NCI-H510A (cell line): ENCODE measurements around the gene EPB42.
"Not testable (repeated sequence)": the region's sequence is repeated elsewhere in the genome, so short reads cannot be mapped to it uniquely, and the experiment has no call there.

Source experiments
- DNase-seq: peaks from one replicate; lab custom pipeline; 2025; lab: John Stamatoyannopoulos, UW

EPB42 gene

DNA sequence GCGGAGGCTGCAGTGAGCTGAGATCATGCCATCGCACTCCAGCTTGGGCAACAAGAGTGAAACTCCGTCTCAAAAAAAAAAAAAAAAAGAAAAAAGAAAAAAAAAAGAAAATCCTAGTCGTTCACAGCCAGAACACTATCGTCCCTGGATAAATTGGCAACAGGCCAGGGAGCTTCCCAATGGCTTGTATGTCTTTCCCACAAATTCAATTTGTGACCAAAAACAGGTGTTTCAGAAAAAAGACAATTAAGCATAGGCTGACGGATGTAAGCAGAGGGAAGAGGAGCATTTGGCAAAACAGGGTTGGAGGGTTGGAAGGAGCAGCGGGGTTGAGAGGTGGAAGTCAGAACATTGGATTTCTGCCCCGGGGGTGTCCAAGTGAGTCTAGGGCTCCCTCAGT, 8.5 kb downstream of the EPB42 start:
- DNase-seq: no peak

DNA sequence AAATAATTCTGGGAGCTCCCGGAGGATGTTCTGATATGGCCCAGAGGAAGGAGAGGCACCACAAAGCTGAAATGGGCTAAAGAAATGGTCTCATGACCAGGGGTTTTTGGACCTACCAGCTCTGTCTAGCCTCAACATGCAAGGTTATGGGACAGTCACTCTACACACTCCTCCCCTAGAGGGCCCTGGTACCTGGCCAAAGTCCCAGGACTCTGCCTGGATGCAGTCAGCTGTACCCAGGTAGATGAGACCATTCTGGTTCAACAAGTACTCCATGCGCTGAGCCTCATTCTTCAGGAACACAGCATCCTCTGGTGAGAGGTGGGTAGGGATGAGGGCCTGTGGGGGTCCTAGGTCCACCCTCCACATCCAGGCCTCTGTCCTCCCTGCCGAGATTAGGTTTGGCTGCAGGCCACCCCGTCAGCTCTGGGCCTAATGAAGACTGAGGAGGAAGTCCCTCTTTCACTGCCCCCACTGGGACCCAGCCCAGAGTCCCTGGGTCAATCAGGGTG, 9.5 kb downstream of the EPB42 start:
- no peak for DNase-seq

GRCh38 chr15:43210807-43211206, 10.0 kb downstream of the EPB42 start:
- DNase-seq: no peak

GRCh38 chr15:43210172-43210745, 10.6 kb downstream of the EPB42 start:
- no peak for DNase-seq

DNA sequence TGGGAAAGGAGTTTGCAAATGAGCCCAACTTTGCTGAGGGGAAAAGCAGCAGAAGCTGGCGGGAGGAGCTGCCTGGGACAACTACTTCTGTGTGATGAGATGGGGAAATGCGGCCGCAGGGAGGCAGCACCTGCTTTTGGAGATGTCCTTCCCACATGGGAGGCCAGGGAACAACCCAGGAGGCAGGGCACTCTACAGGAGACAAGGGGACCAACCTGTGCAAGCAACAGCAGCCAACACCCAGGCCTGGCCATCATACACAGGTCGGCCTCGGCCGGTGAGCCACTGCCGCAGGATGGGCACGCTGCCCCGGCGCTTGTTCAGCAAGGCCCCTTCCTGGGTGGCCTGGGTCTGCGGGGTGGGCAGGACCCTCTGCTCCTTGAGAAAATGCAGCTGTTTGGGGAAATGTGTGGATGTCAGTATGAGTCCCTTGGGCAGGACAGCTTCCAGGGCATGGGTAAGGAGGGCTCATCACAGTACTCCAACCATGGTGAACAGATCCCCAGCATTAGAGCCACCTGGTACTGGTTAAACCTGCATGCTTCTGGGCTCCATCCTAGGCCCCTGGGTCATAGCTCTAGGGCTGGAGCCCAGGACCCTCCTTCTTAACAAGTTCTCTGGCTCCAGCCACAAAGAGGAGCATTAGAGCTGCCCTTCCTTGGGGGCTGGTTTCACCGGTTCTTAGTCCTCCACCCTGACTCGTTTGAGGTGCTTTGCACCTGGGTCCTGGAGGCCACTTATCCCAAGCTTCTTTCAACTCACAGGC, 11.6 kb downstream of the EPB42 start:
- no peak for DNase-seq

GRCh38 chr15:43208052-43209002, 12.5 kb downstream of the EPB42 start:
- no peak for DNase-seq

GRCh38 chr15:43207024-43207423, 13.8 kb downstream of the EPB42 start:
- DNase-seq: no peak

- DNase-seq: no peak
Observed at GRCh38 chr15:43206054-43206453, 14.8 kb downstream of the EPB42 start.

DNA sequence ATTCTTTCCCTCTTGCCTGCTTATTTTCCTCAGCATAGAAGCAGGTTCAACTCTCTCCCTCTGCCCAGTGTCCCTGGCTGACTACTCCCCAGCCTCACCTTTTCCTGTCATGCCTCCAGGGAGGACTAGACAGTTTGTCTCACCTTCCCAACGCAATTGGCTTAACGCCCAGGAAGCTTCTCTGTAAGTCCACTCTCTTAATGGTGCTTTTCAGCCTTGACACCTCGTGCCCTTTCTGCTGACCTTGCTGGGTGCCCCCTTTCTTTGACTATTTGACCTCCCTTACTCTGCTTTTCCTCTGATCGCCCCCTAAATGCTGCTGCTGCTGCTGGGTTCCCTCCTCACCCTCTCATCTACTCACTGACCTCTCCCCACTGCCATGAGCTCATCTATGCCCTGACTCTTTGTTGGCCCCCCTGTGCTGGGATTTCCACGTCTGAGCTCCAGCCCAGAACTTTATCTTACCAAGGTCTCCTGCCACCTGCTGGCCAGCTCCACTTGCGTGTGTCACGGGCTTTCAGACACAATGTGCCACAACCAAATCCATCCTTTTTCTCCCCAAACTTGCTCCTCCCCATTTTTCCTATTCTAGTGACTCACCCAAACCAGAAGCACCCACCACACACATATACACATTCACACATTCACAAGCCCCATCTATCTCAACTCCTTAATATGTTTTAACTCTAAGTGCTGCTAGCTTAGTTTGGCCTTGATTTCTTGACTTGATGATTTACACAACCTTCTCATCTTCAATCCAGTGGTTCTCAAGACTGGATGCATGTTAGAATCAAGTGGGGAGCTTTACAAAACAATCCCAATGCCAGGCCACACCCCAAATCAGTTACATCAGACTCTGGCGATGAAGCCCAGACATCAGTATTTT, 16.6 kb downstream of the EPB42 start:
- DNase-seq: no peak

- DNase-seq: no peak
Observed at GRCh38 chr15:43199945-43200488, 20.8 kb downstream of the EPB42 start.

DNA sequence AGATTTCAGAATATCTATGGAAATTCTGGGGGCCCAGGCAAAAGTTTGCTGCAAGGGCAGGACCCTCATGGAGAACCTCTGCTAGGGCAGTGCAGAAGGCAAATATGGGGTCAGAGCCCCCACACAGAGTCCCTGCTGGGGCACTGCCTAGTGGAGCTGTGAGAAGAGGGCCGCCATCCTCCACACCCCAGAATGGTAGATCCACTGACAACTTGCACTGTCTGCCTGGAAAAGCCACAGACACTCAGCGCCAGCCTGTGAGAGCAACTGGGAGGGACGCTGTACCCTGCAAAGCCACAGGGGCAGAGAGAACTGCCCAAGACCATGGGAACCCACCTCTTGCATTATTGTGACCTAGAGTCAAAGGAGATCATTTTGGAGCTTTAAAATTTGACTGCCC, 21.8 kb downstream of the EPB42 start:
- no peak for DNase-seq

GRCh38 chr15:43198556-43198955, 22.3 kb downstream of the EPB42 start:
- DNase-seq: not testable (repeated sequence)

GRCh38 chr15:43197773-43198172, 23.0 kb downstream of the EPB42 start:
- not testable (repeated sequence) for DNase-seq

DNA sequence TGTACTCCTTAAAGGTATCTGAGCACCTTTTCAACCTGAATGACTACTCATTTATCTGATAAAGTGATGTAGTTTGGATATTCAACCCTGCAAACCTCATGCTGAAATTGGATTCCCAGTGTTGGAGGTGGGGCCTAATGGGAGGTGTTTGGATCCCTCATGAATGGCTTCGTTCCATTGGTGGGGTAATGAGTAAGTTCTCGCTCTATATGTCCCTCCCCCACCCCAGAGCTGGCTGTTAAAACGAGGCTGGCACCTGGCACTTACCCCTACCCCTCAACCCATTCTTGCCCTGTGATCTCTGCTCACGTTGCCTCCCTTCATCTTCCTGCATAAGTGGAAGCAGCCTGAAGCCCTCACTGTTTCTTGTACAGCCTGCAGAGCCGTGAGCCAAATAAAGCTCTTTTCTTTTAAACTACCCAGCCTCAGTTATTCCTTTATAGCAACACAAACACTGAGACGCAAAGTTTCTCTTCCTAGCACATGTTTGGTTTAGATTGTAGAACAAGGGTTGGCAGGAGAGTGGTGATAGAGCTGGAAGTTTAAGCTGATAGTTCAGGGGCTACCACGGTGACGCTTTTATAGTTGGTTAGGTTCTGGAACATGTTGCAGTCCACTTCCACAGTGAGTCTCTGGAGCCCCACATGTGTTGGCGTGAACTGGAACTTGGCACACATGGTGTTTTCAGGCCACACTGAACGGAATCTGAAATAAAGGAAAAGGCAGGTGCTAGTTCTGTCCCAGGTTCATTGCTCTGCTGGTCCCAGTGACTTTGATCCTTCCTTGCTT, 23.9 kb downstream of the EPB42 start:
- no peak for DNase-seq

- DNase-seq: no peak
Observed at GRCh38 chr15:43194795-43195194, 26.0 kb downstream of the EPB42 start.

GRCh38 chr15:43193710-43194109, 27.1 kb downstream of the EPB42 start:
- DNase-seq: no peak

- no peak for DNase-seq
Observed at GRCh38 chr15:43190178-43190577, 30.6 kb downstream of the EPB42 start.

GRCh38 chr15:43189296-43189695, 31.5 kb downstream of the EPB42 start:
- no peak for DNase-seq

DNA sequence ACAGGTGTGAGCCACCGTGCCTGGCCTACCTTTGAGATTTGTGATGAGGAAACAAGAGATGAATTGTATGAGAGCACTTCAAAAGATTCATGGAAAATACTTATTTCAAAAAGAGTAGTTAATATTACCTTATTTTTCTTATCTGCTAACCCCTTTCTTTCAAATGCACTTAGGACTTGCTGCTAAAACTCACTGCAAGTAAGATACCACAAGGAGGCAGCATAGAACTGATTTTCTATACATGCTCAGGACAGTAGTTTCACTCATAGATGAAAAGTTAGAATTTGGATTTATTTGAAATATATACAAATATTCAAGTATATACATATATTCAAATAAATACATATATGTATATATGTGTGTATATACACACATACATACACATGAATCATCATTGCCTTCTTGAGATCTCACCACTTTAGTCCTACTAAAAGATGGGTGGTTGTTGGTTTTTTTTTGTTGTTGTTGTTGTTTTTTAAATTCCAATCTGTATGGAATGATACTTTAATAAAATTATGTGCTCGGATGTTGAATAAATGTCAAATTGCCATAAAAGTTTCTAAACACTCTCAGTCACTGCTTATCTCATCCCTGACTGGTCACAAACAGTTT, 33.2 kb downstream of the EPB42 start:
- DNase-seq: no peak

- no peak for DNase-seq
Observed at GRCh38 chr15:43186003-43186353, 34.8 kb downstream of the EPB42 start.
